HepG2 (cell line): ENCODE data around the gene LRRTM2.

Source experiments
- CC2D1A ChIP-seq: sonication (generic); formaldehyde crosslinking; IDR thresholded peaks from 2 replicates; pipeline ENCODE4 v1.8.1; 2023; ENCODE audit warnings: mild to moderate bottlenecking, missing genetic modification reagents
- MTF1 ChIP-seq: sonication (generic); formaldehyde crosslinking; IDR thresholded peaks from 2 replicates; pipeline ENCODE4 v1.5.0; 2020; ENCODE audit warnings: missing genetic modification reagents
- RFX5 ChIP-seq: IDR thresholded peaks from 2 replicates; pipeline ENCODE4 v1.6.1; 2011; ENCODE audit warnings: low read depth, low read length, improper control_type of control experiment
- SRF ChIP-seq: IDR thresholded peaks from 2 replicates; pipeline ENCODE4 v1.6.1; 2011; ENCODE audit warnings: mild to moderate bottlenecking, low read depth, low read length, moderate library complexity
- ZFY ChIP-seq: sonication (generic); formaldehyde crosslinking; IDR thresholded peaks from 2 replicates; pipeline ENCODE4 v1.4.0; 2020; ENCODE audit warnings: missing genetic modification reagents
- ZNF263 ChIP-seq: sonication (generic); formaldehyde crosslinking; IDR thresholded peaks from 2 replicates; pipeline ENCODE4 v1.4.0; 2020; ENCODE audit warnings: missing genetic modification reagents

DNA sequence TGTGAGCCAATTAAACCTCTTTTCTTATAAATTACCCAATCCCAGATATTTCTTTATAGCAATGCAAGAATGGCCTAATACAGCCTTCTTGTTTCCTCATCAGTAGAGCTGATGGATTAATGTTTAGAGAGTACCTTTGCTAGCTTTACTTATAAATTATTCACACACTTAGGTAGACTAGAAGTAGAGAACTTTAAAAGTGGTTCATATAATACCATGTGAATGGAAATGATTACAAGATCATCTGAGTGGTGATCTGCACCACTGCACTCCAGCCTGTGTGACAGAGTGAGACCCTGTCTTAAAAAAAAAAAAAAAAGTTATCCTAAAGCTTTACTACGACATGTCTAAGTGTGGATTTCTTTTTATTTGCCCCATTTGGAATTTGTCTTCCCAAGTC is 23.2 kb upstream of the LRRTM2 start:
- no peak for TF ChIP-seq ZNF263 (CRISPR knock-in tag)
- TF ChIP-seq CC2D1A (CRISPR knock-in tag) = no peak
- TF ChIP-seq SRF = no peak
- TF ChIP-seq MTF1 (CRISPR knock-in tag) = no peak
- no peak for TF ChIP-seq ZFY (CRISPR knock-in tag)
- no peak for TF ChIP-seq RFX5
